Head of caudate nucleus (tissue), 42 donors: ENCODE data around the gene LIPT2.

Source experiments
- DNase-seq, 42 donors: peaks; one replicate each; pipeline versions ENCODE4 v3.0.0 to v3.0.0-alpha.2; 2020 to 2021; ENCODE audit warnings: mixed read lengths in 7 of 42
- intact Hi-C: fragments of 100-400 bp; cut with DNase I; formaldehyde crosslinking; loops from one replicate; pipeline ENCODE4 v1.15.0; 2022

Gene LIPT2

GRCh38 chr11:74468936-74469335, 24.6 kb downstream of the LIPT2 start:
- no peak for DNase-seq
- intact Hi-C loops = no loop called here

- intact Hi-C loops = no loop called here
Observed at GRCh38 chr11:74468521-74468920, 25.0 kb downstream of the LIPT2 start.

GRCh38 chr11:74468058-74468457, 25.5 kb downstream of the LIPT2 start:
- intact Hi-C loops = no loop called here
- no peak for DNase-seq

More at GRCh38 chr11:74468521-74468920, 25.0 kb downstream of the LIPT2 start:
- DNase-seq = no peak

GRCh38 chr11:74466916-74467885, 26.3 kb downstream of the LIPT2 start, which contains the start of gene KCNE3:
KCNE3 (minus strand) TSS chr11:74467549; CDS start chr11:74457563, 9,986 bp downstream.
- DNase-seq = peak in 36 of 42 donors; percentile 10 to 66 (median 38)
- intact Hi-C loops = no loop called here

- intact Hi-C loops = no loop called here
- DNase-seq = no peak
Observed at GRCh38 chr11:74465291-74465708, 28.2 kb downstream of the LIPT2 start.

GRCh38 chr11:74464746-74465145, 28.8 kb downstream of the LIPT2 start:
- intact Hi-C loops = no loop called here

GRCh38 chr11:74463216-74463615, 30.3 kb downstream of the LIPT2 start:
- intact Hi-C loops = no loop called here
- no peak for DNase-seq

More at GRCh38 chr11:74464746-74465145, 28.8 kb downstream of the LIPT2 start:
- DNase-seq = no peak

- no peak for DNase-seq
- intact Hi-C loops = no loop called here
Observed at GRCh38 chr11:74462631-74463030, 30.9 kb downstream of the LIPT2 start.

GRCh38 chr11:74462009-74462408, 31.5 kb downstream of the LIPT2 start:
- intact Hi-C loops = no loop called here
- DNase-seq = peak in 41 of 42 donors; percentile 6 to 77 (median 49)

GRCh38 chr11:74460481-74461154, 32.9 kb downstream of the LIPT2 start:
- DNase-seq = peak in 2 of 42 donors; percentile 28 to 51
- intact Hi-C loops = no loop called here

GRCh38 chr11:74460065-74460464, 33.5 kb downstream of the LIPT2 start:
- DNase-seq = no peak
- intact Hi-C loops = no loop called here

GRCh38 chr11:74459584-74459983, 33.9 kb downstream of the LIPT2 start:
- intact Hi-C loops = no loop called here
- DNase-seq = no peak

- DNase-seq = no peak
- intact Hi-C loops = no loop called here
Observed at GRCh38 chr11:74457356-74457755, 36.2 kb downstream of the LIPT2 start.

GRCh38 chr11:74453373-74453975, 40.0 kb downstream of the LIPT2 start:
- DNase-seq = peak in 41 of 42 donors; percentile 35 to 80 (median 59)
- intact Hi-C loops = no loop called here

GRCh38 chr11:74452366-74452765, 41.2 kb downstream of the LIPT2 start:
- no peak for DNase-seq
- intact Hi-C loops = no loop called here

GRCh38 chr11:74450318-74450717, 43.2 kb downstream of the LIPT2 start:
- DNase-seq = peak in 31 of 42 donors; percentile 6 to 78 (median 39)
- intact Hi-C loops = no loop called here

GRCh38 chr11:74449369-74449931, 44.1 kb downstream of the LIPT2 start:
- peak in 28 of 42 donors; percentile 14 to 80 (median 53) for DNase-seq
- intact Hi-C loops = loop anchor here (5.0 kb wide), 1 partner anchor 52 kb away; the partner anchor contains the start of gene PGM2L1

GRCh38 chr11:74447720-74448119, 45.8 kb downstream of the LIPT2 start:
- intact Hi-C loops = loop anchor here (5.0 kb wide), 1 partner anchor 50 kb away; the partner anchor contains the start of gene PGM2L1

GRCh38 chr11:74446532-74446938, 47.0 kb downstream of the LIPT2 start:
- intact Hi-C loops = loop anchor here (5.0 kb wide), 1 partner anchor 49 kb away; the partner anchor contains the start of gene PGM2L1
- no peak for DNase-seq

More at GRCh38 chr11:74447720-74448119, 45.8 kb downstream of the LIPT2 start:
- DNase-seq = no peak
